Transverse colon (tissue), 4 donors: ENCODE results near the gene LYPD1. TPM values are rescaled to one million over a fixed set of nuclear protein-coding genes. Genes with fewer than 3 reads are reported as not detected.

Experiments
- DNase-seq: peaks from one replicate; pipeline ENCODE4 v3.0.0-alpha.2; 2019
- H3K27ac ChIP-seq, 4 donors: fragments of 200-600 bp; sonication (generic); 2 replicates each; pipeline ENCODE4 v1.5.1; 2016 to 2018; ENCODE audit warnings: inconsistent platforms in 4 of 4
- H3K27me3 ChIP-seq: fragments of 200-600 bp; sonication (generic); 2 replicates; pipeline ENCODE4 v1.5.1; 2017; ENCODE audit warnings: inconsistent platforms
- H3K36me3 ChIP-seq, 4 donors: fragments of 200-600 bp; sonication (generic); 2 replicates each; pipeline ENCODE4 v1.5.1; 2017 to 2019; ENCODE audit warnings: inconsistent platforms in 4 of 4
- H3K4me1 ChIP-seq, 4 donors: fragments of 200-600 bp; sonication (generic); 2 replicates each; pipeline ENCODE4 v1.5.1; 2017 to 2020; ENCODE audit warnings: inconsistent platforms in 4 of 4
- H3K4me3 ChIP-seq, 4 donors: fragments of 200-600 bp; sonication (generic); 1 replicate in 1 of 4; 2 replicates in 3 of 4; pipeline versions ENCODE4 v1.5.1 to v1.6.1; 2017 to 2019; ENCODE audit warnings: inconsistent platforms in 4 of 4
- H3K9me3 ChIP-seq, 2 donors: fragments of 200-600 bp; sonication (generic); 2 replicates each; pipeline ENCODE4 v1.5.1; 2017 to 2019; ENCODE audit warnings: inconsistent platforms in 2 of 2
- EP300 ChIP-seq: sonication (generic); formaldehyde crosslinking; IDR thresholded peaks from one replicate; pipeline ENCODE4 v1.6.1; 2017; ENCODE audit warnings: antibody characterized with exemption, low read depth
- POLR2A ChIP-seq: fragments of 450-650 bp; IDR thresholded peaks from one replicate; pipeline ENCODE4 v1.6.1; 2016; ENCODE audit warnings: antibody characterized with exemption, mild to moderate bottlenecking, moderate library complexity
- POLR2AphosphoS5 ChIP-seq, 3 donors: sonication (generic); formaldehyde crosslinking; IDR thresholded peaks; one replicate each; pipeline ENCODE4 v1.6.1; 2016; ENCODE audit warnings: antibody characterized with exemption in 3 of 3
- WGBS, 2 donors: methylation state at CpG; one replicate each; pipeline ENCODE4 v1.1.5; 2018; ENCODE audit warnings: low coverage in 1 of 2; 5-methylcytosine and 5-hydroxymethylcytosine counted together
- in situ Hi-C, 4 donors: fragments of 200-750 bp; cut with MboI; loops; one replicate each; pipeline versions ENCODE4 v1.15.0 to v1.15.1; 2017; ENCODE audit warnings: low sequenced_read_pairs in 3 of 4, low pct_ligation_motif_present in 1 of 4, low pct_unique_long_range_greater_than_20kb in 1 of 4
- intact Hi-C: fragments of 100-400 bp; cut with DNase I; formaldehyde crosslinking; loops from one replicate; pipeline ENCODE4 v1.15.1; 2023; ENCODE audit warnings: low total_unique reads
- total RNA-seq, 4 donors: library from RNA; depleted of rRNA; stranded (reverse); fragments of >200 nt; gene quantifications; one replicate each; pipeline ENCODE4 v1.1.0, GENCODE V29; 2016
- TF ChIP-seq, protein P1 (sequence below), 5 experiments: fragments of 200-600 bp in 3 of 5; fragments of 450-650 bp in 2 of 5; sonication (generic) in 3 of 5; IDR thresholded peaks; 1 replicate in 2 of 5; 2 replicates in 3 of 5; pipeline ENCODE4 v1.5.1; 2016 to 2017; ENCODE audit warnings: antibody characterized with exemption in 5 of 5, inconsistent platforms in 3 of 5, mild to moderate bottlenecking in 2 of 5, moderate library complexity in 1 of 5

Gene LYPD1
- total RNA-seq, 4 donors from 2014 or later, result 0.27 to 3.6 (median 0.32) TPM; not detected in 1

DNA sequence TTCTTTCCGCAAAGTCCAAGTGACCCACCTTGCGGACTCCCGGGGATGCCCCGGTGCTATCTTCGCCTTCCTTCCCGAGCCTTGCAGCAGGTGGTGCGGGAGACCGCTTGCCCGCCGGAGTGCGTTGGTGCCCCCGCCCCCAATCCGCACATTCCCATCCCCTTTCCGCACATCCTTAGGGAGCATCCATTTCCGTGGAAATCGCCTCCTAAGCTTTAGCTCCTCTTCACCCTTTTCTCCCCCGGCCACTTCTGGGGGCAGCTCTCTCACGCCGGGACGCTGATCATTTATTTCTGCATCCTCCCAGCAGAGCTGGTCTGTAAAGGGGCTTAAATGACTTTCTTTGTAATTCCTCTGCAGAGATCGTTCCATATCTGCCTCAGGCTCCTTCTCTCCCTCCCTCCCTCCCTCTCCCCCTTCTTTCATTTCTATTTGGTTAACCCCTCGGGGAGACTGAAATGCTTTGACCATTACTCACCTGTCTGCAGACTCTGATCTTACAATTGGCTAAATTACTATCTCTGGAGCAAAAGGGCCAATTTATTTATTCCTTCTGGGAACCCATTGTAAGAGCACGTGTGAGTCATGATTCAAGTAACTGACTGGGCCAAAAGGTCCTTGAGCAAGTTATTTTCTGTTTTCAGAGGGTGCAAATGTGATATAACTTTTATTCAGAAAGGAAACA is 1.3 kb upstream of the LYPD1 start:
- intact Hi-C loops (no loop called here), in situ Hi-C loops (loop anchor here in 1 of 4 donors (25.0 kb wide), 1 partner anchor 491 kb away; no protein-coding TSS in a partner anchor)
- Histone ChIP-seq H3K27me3 (peaks cover 50% of the 10 kb centered on the region), H3K9me3 (no peaks in the 10 kb centered on the region), H3K27ac (no peak overlapping the region), H3K36me3 (no peaks in the 10 kb centered on the region), H3K4me3 (peak overlapping the region in 2 of 4 donors; percentile 26 to 61), H3K4me1 (peaks cover 8 to 33% (median 23%) of the 10 kb centered on the region in 4 donors)
- WGBS, 2 donors, result 16 to 40% methylated on average over 14 to 23 of the region's 23 CpGs
- no peak for DNase-seq
- TF ChIP-seq EP300, result no peak
- no peak for TF ChIP-seq POLR2A
- no peak for TF ChIP-seq POLR2AphosphoS5 (IDR thresholded peaks at IDR 0.05)
- TF ChIP-seq, protein P1, sequence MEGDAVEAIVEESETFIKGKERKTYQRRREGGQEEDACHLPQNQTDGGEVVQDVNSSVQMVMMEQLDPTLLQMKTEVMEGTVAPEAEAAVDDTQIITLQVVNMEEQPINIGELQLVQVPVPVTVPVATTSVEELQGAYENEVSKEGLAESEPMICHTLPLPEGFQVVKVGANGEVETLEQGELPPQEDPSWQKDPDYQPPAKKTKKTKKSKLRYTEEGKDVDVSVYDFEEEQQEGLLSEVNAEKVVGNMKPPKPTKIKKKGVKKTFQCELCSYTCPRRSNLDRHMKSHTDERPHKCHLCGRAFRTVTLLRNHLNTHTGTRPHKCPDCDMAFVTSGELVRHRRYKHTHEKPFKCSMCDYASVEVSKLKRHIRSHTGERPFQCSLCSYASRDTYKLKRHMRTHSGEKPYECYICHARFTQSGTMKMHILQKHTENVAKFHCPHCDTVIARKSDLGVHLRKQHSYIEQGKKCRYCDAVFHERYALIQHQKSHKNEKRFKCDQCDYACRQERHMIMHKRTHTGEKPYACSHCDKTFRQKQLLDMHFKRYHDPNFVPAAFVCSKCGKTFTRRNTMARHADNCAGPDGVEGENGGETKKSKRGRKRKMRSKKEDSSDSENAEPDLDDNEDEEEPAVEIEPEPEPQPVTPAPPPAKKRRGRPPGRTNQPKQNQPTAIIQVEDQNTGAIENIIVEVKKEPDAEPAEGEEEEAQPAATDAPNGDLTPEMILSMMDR (IDR thresholded peaks at IDR 0.05), result no peak

DNA sequence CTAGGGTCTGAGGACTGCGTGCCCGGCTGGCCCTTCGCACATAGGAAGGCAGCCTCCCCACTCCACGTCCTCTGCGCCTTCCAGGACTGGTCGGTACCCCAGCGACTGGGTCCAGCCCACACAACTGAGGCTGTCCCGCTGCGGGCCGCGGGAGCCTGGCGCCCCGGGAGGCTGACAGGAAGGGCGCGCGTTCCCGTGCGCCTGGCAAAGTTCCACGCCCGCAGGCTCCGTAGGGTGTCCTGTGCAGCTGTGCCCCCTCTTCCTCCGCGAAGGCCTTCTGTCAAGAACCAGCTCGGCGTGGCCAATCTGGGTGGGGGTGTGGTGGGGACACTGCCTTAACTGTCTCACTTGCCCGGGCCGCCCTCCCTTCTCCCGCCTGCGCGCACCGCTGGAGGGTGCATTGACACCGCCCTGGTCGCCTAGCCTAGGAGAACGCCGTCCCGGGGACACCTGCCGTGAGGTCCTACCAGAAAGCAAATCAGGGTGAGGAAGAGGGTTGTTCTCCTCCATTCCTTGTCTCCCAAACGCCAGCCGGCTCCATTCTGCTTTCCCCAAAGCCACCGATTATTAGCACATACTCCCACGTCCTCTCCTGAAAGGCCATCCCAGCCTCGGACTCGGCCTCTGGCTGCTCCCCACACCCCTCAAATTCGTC is 618 bp upstream of the LYPD1 start:
- TF ChIP-seq EP300 (no peak), POLR2AphosphoS5 (IDR thresholded peaks at IDR 0.05) (no peak), POLR2A (no peak)
- TF ChIP-seq, protein P1 (IDR thresholded peaks at IDR 0.05), result no peak
- peaks cover 50% of the 10 kb centered on the region for H3K27me3 ChIP-seq
- DNase-seq, result no peak
- peaks cover 8 to 33% (median 23%) of the 10 kb centered on the region in 4 donors for H3K4me1 ChIP-seq
- WGBS, 2 donors, result 0 to 6% methylated on average over 10 to 26 of the region's 44 CpGs
- no peak overlapping the region for H3K27ac ChIP-seq
- H3K36me3 ChIP-seq, result no peaks in the 10 kb centered on the region
- in situ Hi-C loops (loop anchor here in 1 of 4 donors (25.0 kb wide), 1 partner anchor 492 kb away; no protein-coding TSS in a partner anchor), intact Hi-C loops (no loop called here)
- no peaks in the 10 kb centered on the region for H3K9me3 ChIP-seq
- H3K4me3 ChIP-seq, result peak overlapping the region; percentile 20 to 61 (median 24)

DNA sequence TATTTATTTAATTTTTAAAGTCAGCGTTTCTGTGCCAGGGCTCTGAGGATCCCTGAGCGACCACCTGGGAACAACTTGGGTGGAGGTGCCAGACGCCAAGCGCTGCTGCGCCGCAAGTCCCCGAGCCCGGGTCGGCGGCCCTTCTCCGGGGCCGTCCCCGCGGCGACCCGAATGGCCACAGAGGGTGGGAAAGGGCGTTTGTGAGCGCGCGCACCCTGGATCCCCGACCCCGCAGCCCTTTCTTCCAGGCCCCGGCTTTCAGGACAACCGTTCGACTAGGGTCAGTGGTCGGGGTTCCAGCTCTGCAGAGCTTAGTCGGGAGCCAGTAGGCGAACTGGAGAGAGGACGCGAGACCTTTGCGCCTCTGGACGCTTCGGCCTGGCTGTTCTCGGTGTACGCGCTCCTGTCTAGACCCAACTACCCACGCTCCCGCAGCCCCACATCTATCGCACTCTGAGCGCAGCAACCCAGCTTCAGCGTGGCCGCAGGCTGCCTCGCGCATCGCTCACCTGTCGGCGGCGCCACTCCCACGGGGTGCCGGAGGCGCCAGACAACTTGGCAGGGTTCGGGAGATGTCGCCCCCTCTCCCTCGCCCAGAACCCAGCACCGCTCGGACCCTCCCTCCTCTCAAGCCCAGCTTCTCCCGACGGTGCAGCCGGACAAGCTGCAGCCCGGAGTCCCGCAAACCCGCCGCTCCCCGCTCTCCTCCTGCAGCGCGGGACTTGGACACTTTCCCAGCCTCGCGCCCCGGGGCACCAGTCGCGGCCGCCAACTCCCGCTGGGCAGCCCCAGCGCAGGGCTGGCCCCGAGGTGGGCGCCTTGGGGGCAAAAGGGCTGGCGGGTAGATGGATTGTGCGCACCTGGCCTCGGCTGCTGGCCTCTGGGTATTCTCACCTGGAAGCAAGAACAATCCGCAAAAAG is 758 bp downstream of the LYPD1 start:
- DNase-seq, result no peak
- peak overlapping the region; percentile 5 to 61 (median 24) for H3K4me3 ChIP-seq
- peaks cover 50% of the 10 kb centered on the region for H3K27me3 ChIP-seq
- H3K4me1 ChIP-seq, result peaks cover 8 to 33% (median 23%) of the 10 kb centered on the region in 4 donors
- in situ Hi-C loops (loop anchor here in 1 of 4 donors (25.0 kb wide), 1 partner anchor 493 kb away; no protein-coding TSS in a partner anchor), intact Hi-C loops (no loop called here)
- no peaks in the 10 kb centered on the region for H3K9me3 ChIP-seq
- no peak overlapping the region for H3K27ac ChIP-seq
- H3K36me3 ChIP-seq, result no peaks in the 10 kb centered on the region
- TF ChIP-seq POLR2AphosphoS5 (IDR thresholded peaks at IDR 0.05), result no peak
- WGBS, 2 donors, result 0 to 9% methylated on average over 1 to 57 of the region's 80 CpGs

DNA sequence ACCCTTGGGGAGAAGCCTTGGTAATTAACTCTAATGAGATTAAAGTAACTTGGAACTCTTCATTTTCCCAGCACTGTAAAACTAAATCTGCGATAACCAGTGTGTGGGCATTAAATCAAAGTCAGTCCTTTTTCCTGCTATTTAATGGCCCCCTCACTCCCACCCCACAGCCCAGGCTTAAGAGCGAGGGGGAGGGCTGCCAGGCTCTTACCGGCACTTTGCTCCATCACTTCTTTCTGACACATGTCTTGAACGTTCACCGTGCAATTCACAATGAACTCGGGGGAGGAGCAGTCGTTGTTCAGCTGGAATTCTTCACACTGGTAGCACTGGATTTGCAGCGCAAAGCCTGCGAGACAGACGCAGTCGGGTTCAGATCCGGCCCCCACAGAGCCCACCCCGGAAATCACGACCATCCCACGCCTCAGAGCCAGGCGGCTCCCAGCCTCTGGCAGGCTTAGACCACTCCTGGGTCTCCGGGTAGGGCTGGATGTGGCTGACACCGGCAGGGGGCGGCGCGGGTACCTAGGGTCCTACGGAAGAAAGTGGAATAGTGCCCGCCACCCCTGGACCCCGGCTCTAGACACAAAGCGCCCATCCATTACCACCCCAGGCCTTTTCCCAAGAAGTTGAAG is 1.7 kb downstream of the LYPD1 start:
- Histone ChIP-seq H3K4me3 (no peak overlapping the region), H3K27me3 (peaks cover 50% of the 10 kb centered on the region), H3K9me3 (no peaks in the 10 kb centered on the region), H3K36me3 (no peaks in the 10 kb centered on the region), H3K27ac (no peak overlapping the region), H3K4me1 (peaks cover 8 to 33% (median 23%) of the 10 kb centered on the region in 4 donors)
- no peak for DNase-seq
- in situ Hi-C loops, result loop anchor here in 1 of 4 donors (25.0 kb wide), 1 partner anchor 494 kb away; no protein-coding TSS in a partner anchor
- intact Hi-C loops, result no loop called here
- TF ChIP-seq POLR2AphosphoS5 (IDR thresholded peaks at IDR 0.05), result no peak
- WGBS, 2 donors, result 13 to 63% methylated on average over 1 to 25 of the region's 25 CpGs
